Inflammatory macrophage treated with lipopolysaccharide for 4 hours (primary cell): ENCODE measurements around the gene LHX1.

ENCODE experiments used
- DNase-seq: peaks from one replicate; pipeline ENCODE4 v3.0.0-alpha.2; 2020

LHX1 gene

DNA sequence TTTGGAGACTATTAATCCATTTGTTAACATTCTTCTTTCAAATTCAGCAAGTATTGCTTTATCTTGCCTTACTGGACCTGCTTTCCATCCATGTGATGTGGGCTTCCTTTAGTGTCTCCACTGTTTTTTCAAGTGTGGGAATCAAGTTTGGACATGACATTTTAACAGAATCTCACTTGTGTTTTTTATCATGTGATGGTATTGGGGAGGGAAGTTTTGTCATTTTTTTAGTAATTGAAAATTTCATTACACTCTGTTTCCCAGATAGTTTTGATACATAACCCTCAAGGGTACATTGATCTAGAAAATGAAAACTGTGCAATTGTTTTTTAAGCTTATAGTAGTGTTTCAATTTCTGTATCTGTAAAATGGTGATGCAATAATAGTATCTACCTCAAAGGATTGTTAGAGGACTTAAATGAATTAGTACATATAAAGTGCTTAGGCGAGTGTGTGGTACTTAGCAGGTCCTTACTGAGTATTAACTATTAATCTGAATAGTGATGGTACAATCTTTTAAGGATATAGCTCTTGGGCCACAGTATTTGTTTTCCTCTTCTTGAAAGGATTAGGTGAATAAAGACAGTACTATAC lies 38.7 kb downstream of the LHX1 start:
- DNase-seq, result no peak

DNA sequence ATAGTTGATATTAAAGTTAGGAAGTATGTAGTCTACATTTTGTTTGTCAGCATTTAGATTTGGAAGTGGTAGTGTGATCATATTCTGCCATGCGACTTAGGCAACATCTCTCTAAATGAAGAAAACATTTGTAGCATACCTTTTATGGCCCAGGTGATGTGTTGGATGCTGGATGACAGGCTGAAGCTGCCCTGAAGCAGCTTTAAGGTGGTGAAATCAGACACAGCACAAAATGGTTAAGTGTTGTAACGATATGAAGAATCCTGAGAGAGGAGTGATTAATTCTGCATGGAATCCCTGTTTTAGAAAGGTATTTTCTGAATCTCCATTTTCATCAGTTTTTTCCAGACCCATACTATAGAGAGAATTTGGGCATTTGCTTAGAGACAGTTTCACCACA lies 39.8 kb downstream of the LHX1 start:
- DNase-seq, result no peak

DNA sequence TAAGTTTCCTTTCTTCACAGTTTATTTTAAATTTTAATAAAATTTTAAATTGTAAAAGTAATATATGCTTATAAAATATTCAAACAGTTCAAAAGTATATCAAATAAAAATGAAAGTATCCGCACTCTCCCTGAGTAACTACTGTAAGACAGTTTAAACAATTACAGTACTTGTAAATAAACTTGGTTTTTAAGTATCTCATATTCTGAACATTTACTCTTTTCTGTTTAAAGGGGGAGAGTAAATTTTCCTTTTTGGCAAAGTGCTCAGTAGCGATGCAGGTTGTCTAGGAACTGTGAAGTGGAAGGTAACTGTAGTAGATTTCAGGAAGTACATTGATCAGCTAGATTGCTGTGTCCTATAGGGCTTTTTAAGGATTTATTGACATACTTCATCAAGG lies 40.3 kb downstream of the LHX1 start:
- DNase-seq, result no peak

DNA sequence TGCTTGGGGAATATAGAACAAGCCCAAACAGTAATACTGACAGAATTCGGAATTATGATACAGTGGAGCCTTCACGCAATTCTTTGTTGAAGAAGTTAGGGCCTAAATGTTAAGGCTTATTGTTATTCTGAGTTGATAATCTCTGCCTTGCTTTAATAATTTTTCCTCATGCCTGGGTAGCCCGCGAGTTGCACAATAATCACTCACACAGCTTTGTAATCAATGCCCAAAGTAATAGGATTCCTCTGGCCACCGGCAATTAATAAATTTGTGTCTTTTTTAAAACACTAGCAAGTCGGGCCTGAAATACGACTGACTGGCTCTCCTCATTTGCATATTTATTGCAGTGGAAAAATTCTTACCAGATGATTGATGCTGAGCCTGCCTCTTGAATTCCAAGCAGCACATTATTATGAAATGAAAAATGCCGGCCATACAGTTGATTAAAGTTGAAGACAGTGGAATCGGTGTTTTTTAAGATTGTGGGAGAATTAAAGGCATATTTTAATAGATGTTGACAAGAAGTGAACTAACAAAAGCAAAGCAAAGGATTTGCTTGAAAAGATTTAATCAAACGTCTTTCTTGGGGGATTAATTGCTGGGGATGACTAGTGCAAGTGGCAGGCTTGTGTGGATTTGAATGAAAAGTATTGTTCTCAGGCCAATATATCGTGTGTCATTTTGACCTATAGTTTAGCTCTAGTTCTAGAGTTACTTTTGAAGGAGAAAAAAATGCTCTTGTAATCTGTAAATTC lies 41.7 kb downstream of the LHX1 start:
- DNase-seq, result no peak

DNA sequence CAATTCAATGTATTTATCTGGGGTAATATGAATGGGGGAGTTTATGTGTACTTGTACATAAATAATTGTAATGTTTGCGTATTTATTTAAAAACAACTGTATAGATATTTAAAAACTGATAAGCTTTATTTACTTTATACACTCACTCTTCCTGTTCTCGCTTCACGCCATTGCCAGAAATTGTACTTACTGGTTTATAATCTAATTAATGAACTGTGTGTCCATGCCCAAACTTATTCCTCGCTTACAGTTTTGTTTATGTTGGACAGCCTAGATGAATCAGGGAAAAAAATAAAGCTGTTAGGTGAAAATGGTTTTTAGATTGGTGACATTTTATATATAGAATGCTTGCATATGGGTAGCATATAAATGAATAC lies 42.3 kb downstream of the LHX1 start:
- DNase-seq, result no peak

DNA sequence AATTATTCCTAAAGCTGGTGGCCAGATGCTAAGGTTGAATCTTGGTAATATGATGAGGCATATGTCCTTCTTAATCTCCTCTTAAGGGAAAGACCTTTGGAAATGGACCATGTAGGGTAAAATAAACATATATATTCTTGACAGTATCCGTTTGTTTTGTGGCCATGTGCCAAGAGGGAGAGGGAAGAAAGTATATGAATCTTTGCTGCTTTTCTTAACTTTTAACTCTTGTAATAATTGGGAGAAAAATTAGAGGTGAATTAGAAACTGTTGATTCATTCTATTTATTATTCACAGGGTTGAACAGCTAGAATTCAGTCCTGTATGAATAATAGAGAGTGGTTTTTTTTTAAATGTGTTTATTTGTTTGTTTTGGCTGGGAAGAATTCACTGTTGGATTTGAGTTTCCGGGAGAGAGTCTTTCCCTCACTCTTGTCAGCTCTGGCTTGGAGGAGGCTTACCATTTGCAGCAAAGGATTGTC lies 43.0 kb downstream of the LHX1 start:
- no peak for DNase-seq

DNA sequence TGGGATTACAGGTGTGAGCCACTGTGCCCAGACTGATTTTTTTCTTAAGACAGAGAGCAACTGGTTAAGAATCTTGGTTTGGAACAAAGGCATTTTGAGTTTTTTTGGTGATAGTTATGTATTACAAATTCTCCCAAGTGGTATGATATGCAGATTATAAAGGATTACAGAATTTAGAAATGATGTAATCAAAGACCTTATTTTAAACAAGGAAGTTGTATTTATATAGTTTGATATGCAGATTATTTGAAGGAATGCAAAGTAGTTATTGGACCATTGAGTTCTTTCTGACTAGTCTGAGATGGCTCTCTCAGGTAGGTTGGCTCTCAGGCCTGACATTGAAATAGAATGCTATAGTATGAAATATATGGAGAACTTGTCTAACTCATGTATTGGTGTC lies 46.3 kb downstream of the LHX1 start:
- DNase-seq, result no peak

DNA sequence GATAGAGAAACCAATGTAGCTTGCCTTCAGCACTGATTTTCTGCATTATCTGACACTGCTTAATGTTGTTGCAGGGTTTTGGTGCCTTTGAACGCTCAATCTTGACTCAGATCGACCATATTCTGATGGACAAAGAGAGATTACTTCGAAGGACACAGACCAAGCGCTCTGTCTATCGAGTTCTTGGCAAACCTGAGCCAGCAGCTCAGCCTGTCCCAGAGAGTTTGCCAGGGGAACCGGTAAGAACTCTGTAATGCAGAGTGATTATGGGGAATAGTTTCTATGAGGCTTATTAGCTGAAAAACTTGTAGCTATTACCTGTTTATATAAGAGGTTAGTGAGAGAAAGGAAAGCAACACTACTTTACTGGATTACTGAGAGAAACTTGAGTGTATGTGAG lies 51.9 kb downstream of the LHX1 start:
- no peak for DNase-seq

DNA sequence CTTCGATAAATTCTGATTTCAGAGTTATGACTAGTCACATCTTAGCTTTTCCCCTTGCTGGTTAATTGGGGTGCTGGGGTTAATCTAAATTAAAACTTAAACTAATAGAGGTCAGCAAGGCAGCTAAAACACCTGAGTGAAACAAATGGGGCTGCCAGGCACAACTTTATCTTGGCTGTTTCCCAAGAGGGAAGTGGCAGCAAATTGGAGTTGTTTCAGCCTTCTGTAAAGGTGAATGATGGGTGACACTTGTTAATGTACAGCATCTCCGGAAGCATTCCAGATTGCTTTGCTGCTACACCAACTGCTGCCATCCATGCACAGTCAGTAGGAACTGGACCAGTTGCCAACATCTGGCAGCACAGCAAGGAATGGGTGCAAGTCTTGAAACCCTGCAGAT lies 55.4 kb downstream of the LHX1 start:
- DNase-seq, result no peak

DNA sequence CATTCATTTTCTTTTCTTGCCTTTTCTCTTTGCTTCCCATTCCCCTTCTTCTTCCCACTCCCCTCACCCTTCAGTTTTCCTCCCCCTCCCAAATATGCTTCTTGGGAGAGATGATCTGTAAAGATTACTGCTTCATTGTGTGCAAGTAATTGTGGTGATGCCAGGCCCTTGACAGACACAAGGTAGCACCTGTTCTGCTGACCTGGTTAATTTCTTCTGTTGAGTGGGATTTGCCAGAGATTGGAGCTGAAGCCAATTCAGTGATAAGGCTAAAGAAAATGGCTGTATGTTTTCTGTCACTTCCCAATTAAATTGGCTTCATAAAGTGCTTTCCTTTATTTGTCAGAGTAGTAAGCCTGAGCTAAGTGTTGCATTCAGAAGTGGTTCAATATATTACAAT lies 56.0 kb downstream of the LHX1 start:
- no peak for DNase-seq
